NCI-H446 (cell line): ENCODE data around the gene LRRD1.
"Not testable (repeated sequence)": the region's sequence is repeated elsewhere in the genome, so short reads cannot be mapped to it uniquely, and the experiment has no call there.

Experiments used
- DNase-seq, 2 experiments: peaks; one replicate each; lab custom pipeline; 2025; lab: John Stamatoyannopoulos, UW

LRRD1 gene

DNA sequence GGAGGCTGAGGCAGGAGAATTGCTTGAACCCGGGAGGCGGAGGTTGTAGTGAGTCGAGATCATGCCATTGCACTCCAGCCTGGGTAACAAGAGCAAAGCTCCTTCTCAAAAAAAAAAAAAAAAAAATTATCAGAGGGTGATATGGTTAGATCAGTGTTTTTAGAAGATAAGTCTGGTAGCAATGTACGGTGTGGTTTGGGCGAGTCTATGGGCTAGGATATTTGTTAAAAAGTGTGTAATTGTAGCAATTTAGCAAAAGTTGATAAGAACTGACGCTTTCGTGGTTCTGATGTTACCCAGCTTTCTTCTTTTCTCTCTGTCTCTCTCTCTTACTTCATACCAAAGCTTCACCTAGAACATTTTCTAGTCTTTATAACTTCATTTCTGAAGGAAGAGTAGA is 37.8 kb downstream of the LRRD1 start:
- DNase-seq, result no peak

DNA sequence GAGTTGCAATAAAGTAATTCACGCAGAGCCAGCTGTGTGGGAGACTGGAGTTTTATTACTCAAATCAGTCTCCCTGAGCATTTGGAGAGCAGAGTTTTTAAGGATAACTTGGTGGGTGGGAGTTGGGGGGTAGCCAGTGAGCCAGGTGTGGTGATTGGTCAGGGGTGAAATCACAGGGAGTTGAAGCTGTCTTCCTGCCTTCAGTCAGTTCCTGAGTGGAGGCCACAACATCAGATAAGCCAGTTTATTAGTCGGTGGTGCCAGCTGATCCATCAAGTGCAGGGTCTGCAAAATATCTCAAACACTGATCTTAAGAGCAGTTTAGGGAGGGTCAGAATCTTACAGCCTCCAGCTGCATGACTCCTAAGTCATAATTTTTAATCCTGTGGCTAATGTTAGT is 41.4 kb downstream of the LRRD1 start:
- no peak for DNase-seq

DNA sequence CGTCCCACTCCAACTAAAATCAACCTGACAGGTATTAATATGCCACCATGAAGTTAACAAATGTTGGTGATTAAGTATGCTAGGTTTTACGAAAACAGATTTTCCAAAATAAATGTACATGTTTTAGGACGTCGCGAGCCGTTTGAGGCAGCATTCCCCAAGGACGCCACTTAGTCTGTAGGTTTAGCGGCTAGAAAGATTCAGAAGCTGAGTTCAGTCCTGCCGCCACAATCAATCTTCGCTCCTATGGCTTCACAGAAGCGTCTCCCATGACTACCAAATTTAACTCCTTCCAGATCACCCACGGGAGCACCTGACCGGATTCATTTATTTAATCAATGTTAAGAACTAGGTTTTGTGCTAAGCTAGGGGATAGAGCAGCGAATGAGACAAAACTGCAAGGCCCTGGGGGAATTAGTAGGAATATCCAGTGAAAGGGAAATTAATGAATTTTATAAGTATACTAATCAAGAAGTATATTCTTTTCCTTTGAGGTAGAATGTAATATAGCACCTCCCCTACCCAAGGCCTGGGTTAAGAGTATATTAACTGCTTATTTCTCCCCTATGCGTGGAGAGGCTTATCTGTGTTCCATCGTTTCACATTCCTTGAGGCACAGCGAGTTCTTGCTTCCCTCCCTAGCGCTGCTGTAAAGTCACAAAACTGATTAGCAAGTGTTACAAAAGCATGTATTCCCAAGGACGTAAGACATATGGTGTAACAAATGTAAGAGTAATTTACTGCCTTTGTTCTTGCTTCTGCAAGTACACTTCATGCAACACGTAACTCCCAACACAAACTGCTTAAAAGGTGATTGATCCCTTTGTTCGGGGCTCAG is 43.7 kb downstream of the LRRD1 start:
- peak in 1 of 2 experiments; percentile 36 for DNase-seq

DNA sequence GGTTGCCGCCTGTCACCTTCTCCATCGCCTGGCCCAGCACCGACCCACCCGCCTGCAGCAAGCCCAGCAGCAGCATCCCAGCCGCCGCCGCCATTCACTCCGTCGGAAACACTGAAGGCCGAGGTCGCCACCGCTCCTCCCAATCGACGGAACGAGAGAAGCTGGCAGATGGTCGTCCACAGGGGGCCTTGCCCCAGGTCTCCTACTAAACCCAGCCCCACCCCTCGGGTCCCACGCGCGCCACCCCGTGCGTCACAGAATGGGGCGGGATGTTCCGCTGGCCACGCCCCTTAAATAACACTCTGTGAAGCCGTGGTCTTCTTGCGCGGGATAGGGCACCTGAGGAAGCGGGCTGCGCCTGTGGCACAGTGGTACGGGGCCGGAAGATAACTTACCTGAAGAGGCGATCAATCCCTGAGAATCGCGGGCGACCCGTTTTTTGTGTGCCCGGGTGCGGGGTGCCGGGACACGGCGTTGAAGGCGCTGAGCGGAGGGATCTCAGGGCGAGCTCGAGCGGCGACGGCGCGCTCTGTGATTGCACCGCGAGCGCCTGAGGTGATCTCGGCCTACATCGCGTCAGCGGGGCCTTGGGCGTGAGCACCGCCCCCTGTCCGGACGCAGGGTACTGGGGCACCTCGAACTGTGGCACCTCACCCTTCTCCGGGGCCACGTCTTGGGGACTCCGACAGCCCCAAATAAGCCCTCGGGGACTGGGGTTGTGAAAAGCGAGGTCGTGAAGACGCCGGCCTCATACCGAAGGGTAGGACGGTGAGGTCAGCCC is 44.5 kb downstream of the LRRD1 start, which contains the start of gene CYP51A1:
CYP51A1 (minus strand) TSS at position 207 of the 781 bp plus-strand sequence; CDS start at position 94, 113 bp downstream.
- DNase-seq, result peak; percentile 91 to 93

DNA sequence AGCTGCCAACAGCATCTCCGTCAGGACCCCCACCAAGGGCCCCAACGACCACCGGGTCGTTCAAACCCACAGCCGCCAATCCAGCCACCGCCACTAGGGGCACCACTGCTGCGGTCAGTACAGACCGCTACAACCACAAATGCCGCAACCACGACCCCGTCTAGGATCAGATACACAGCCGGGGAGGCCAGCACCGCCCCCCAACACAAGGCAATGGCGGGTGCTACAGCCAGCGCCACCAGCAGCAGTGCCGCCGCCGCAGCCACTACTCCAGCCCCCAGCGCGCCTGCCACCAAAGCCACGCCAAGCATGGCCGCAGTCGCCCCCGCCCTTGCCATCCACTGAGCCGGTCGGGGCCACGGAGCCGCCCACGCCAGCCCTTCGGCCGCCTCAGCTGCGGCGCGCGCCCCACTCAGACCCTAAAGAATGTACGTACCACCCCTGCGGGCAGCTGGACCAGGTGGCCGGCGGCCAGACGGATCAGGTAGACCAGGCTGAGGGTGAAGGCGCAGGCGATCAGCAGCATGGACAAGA is 45.1 kb downstream of the LRRD1 start:
- DNase-seq, result peak; percentile 13 to 55

DNA sequence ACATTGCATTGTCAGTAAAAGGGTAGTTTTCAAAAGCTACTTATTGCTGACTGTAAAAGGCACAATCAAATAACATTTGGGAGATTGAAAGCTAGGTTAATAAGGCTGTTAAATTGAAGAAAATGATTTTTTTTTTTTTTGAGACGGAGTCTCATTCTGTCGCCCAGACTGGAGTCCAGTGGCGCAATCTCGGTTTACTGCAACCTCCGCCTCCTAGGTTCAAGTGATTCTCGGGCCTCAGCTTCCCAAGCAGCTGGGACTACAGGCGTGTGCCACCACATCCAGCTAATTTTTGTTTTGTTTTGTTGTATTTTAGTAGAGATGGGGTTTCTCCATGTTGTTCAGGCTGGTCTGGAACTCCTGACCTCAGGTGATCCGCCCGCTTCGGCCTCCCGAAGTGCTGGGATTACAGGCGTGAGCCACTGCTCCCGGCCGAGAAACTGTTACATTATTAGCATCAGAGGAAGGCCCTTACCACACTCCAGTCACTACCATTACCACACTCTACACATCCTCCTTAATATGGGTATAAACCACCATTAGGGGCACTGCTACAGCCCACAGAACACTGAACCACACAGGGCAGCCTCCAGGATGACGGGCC is 45.7 kb downstream of the LRRD1 start:
- DNase-seq, result no peak

- DNase-seq, result no peak
These were observed 47.1 kb downstream of the LRRD1 start for GRCh38 chr7:92131764-92132330.

- DNase-seq, result no peak
These were observed 47.8 kb downstream of the LRRD1 start for GRCh38 chr7:92131093-92131492.

DNA sequence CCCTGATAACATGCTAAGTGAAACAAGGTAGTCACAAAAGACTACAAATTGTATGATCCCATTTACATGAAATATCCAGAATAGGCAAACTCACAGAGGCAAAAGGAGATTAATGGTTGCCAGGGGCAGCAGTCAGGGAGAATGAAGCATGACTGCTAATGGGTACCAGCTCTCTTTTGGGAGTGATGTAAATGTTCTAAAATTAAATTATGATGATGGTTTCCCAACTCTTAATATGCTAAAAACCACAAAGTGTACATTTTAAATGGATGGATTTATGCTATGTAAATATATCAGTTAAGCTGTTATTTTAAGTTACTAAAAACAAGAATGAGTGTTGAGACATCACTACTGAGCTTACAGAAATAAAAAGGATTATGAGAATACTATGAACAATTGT is 57.3 kb downstream of the LRRD1 start:
- no peak for DNase-seq

- DNase-seq, result no peak
These were observed 59.7 kb downstream of the LRRD1 start for GRCh38 chr7:92119213-92119759.

- no peak for DNase-seq
These were observed 62.0 kb downstream of the LRRD1 start for GRCh38 chr7:92116949-92117348.

DNA sequence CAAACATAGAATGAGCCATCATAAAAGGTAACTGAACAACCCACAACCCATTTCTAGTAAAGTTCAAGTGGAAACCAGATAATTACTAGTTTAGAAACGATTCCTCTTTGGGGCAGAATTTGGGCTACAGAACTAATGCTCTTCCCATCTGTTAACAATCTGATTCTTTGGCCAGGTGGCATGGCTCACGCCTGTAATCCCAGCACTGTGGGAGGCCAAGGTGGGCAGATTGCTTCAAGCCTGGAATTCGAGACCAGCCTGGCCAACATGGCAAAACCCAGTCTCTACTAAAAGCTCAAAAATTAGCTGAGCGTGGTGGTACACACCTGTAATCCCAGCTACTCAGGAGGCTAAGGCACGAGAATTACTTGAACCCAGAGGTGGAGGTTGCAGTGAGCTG is 63.1 kb downstream of the LRRD1 start:
- no peak for DNase-seq

DNA sequence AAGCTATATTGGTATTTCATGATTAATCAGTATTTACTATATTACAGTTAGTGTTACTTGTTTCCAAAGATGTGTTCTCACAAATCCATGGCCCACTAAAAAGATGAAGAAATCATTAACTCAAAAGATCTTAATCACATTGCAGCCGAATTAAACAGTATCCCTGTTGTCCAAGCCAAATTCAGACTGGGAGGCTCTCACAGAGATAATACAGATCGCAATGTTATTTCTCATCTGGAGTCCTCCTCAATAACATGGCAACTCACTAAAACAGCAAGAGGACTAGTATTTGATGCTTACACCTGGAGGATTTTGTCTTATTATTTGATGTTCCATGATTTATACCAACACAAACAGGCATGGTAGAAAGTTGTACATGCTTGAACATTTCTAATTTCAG is 68.1 kb downstream of the LRRD1 start:
- no peak for DNase-seq

DNA sequence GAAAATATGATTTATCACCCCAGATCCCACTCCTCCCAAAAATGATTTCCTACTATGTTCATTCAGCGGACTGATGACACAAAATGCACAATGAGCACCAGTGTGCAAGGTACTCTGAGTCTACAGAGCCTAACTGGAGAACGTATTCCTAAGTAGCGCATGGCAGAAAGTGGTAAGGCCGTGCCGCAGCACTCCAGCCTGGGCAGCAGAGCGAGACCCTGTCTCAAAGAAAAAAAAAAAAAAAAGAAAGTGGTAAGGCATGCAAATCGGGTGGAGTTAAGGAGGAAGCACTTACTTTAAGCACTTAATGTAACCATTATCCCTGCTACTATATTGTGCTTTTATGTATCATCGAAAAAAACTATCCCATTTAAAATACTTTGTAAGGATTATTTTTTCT is 70.1 kb downstream of the LRRD1 start:
- no peak for DNase-seq

- DNase-seq, result not testable (repeated sequence)
These were observed 76.1 kb downstream of the LRRD1 start for GRCh38 chr7:92102862-92103261.

- DNase-seq, result no peak
These were observed 78.4 kb downstream of the LRRD1 start for GRCh38 chr7:92100534-92100933.

DNA sequence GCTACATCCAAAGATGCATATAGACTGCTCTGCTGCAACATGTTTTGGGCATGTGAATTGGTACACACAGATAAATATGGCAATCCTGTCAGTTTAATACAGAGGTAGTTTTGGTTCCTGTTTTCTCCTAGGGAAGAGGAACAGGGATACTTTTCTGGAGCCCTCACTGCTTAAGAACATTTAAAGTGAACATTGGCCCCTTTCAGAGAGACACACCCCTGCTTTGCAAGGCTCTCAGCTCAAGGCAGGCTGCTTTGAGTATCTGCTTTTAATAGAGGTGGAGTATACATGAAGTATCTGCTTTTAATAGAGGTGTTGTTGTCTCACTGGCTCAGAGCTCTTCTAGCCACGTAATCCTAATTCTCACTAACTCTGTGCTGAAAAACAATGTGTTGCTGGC is 83.6 kb downstream of the LRRD1 start:
- DNase-seq, result no peak
